ENCODE results near the gene ARNT2. TPM values are rescaled to one million over a fixed set of nuclear protein-coding genes. Genes with fewer than 3 reads are reported as not detected.

The ARNT2 gene
- total RNA-seq, 1 donor from 2014 or later: 3.6 TPM

DNA sequence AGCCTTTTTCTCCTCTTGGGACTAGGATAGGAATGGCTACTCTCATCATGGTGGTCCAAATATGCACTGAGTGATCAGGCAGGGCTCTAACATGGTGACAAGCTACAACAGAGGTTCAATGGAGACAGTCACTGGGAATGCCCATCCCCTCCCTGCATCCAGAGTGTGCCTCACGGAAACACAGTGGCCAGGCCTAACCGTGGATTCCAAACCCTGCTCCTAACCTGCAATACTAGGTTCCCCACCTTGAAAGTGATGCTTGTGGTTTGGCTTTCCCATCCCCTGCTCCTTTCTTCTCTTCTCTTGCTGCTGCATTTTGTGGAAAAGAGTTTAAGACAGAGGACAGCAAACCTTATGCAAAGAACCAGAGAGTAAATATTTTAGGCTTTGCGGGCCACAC is 216.0 kb downstream of the ARNT2 start:
- peaks cover 13% of the 10 kb centered on the region for H3K4me1 ChIP-seq
- DNase-seq: no peak
- no peaks in the 10 kb centered on the region for H3K27me3 ChIP-seq (ENCODE audit: low read depth)
- no peak overlapping the region for H3K27ac ChIP-seq (replicated peaks)
- no peak for TF ChIP-seq CTCF (IDR thresholded peaks at IDR 0.05; ENCODE audit: borderline replicate concordance)
- intact Hi-C loops (cut with micrococcal nuclease): no loop called here
- H3K36me3 ChIP-seq: no peaks in the 10 kb centered on the region
- peaks cover 13% of the 10 kb centered on the region for H3K9me3 ChIP-seq (replicated peaks)
- no peak overlapping the region for H3K4me3 ChIP-seq

DNA sequence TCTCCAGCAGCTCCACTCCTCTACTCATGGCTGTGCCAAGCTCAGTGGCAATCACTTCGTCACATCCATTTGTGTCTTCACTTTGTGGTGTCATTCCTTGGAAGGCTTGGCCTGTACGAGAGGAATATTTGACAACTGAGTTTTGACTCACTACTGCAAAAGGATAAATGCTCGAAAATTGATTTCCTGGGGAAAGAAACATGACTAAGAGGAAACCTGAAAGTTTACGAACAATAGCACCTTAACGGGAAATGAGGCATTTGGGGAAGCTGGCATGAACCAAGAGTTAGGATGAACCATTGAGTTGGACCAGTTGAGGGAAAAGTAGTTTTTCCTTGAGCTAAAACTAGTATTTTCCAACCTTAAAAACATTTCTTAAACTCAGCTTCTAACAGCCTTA is 216.7 kb downstream of the ARNT2 start:
- intact Hi-C loops (cut with micrococcal nuclease): no loop called here
- Histone ChIP-seq H3K4me3 (no peak overlapping the region), H3K27me3 (ENCODE audit: low read depth) (no peaks in the 10 kb centered on the region), H3K27ac (replicated peaks) (no peak overlapping the region), H3K9me3 (replicated peaks) (peaks cover 13% of the 10 kb centered on the region), H3K4me1 (peaks cover 7% of the 10 kb centered on the region), H3K36me3 (no peaks in the 10 kb centered on the region)
- no peak for DNase-seq
- TF ChIP-seq CTCF (IDR thresholded peaks at IDR 0.05; ENCODE audit: borderline replicate concordance): no peak

DNA sequence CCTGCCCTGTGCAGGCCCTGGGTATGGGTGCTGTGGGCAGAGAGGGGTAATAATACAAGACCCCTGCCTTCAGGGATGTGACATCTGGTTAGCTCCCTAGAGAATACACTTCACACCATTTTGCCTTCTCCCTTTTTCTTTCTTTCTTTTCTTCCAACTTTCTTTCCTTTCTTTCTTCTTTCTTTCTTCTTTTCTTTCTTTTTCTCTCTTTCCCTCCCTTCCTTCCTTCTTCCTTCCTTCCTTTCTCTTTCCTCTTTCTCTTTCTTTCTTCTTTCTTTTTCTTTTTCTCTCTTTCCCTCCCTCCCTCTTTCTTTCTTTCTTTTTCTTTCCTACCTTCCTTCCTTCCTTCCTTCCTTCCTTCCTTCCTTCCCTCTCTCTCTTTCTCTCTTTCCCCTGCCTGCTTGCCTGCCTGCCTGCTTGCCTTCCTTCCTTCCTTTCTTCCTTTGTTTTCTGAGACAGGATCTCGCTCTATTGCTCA is 222.5 kb downstream of the ARNT2 start:
- DNase-seq: no peak
- Histone ChIP-seq H3K27ac (replicated peaks) (no peak overlapping the region), H3K4me3 (no peak overlapping the region), H3K36me3 (no peaks in the 10 kb centered on the region), H3K27me3 (ENCODE audit: low read depth) (no peaks in the 10 kb centered on the region), H3K4me1 (no peaks in the 10 kb centered on the region), H3K9me3 (replicated peaks) (peaks cover 13% of the 10 kb centered on the region)
- no peak for TF ChIP-seq CTCF (IDR thresholded peaks at IDR 0.05; ENCODE audit: borderline replicate concordance)
- intact Hi-C loops (cut with micrococcal nuclease): no loop called here

- Histone ChIP-seq H3K9me3 (replicated peaks) (no peaks in the 10 kb centered on the region), H3K4me1 (no peaks in the 10 kb centered on the region), H3K27me3 (ENCODE audit: low read depth) (no peaks in the 10 kb centered on the region), H3K4me3 (no peak overlapping the region), H3K36me3 (no peaks in the 10 kb centered on the region), H3K27ac (replicated peaks) (no peak overlapping the region)
- no peak for TF ChIP-seq CTCF (IDR thresholded peaks at IDR 0.05; ENCODE audit: borderline replicate concordance)
- no peak for DNase-seq
- intact Hi-C loops (cut with micrococcal nuclease): no loop called here
Measured at GRCh38 chr15:80629355-80629754, 225.2 kb downstream of the ARNT2 start.

DNA sequence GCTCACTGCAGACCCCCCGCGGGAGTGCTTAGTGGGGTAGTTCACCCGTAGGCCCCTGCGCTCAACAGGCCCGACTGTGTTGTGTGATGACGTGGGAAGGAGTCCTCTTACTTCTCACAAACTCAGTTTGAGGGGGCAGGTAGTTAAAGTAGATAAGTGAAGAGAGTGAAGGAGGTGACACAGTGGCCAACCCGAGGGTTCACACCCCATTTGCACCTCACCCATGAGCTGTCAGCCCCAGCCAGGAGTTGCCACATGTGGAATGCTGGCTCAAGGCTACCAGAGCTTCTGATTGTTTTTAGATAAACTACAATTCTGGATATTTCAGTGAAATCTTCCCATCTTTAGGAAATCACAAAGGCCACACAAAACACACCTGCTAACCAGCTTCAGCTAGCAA is 226.8 kb downstream of the ARNT2 start:
- H3K36me3 ChIP-seq: no peaks in the 10 kb centered on the region
- H3K9me3 ChIP-seq (replicated peaks): no peaks in the 10 kb centered on the region
- no peak for TF ChIP-seq CTCF (IDR thresholded peaks at IDR 0.05; ENCODE audit: borderline replicate concordance)
- no peaks in the 10 kb centered on the region for H3K27me3 ChIP-seq (ENCODE audit: low read depth)
- no peak for DNase-seq
- H3K4me1 ChIP-seq: no peaks in the 10 kb centered on the region
- intact Hi-C loops (cut with micrococcal nuclease): no loop called here
- no peak overlapping the region for H3K27ac ChIP-seq (replicated peaks)
- no peak overlapping the region for H3K4me3 ChIP-seq

- Histone ChIP-seq H3K9me3 (replicated peaks) (no peaks in the 10 kb centered on the region), H3K4me3 (no peak overlapping the region), H3K36me3 (no peaks in the 10 kb centered on the region), H3K27ac (replicated peaks) (no peak overlapping the region), H3K27me3 (ENCODE audit: low read depth) (no peaks in the 10 kb centered on the region), H3K4me1 (peaks cover 12% of the 10 kb centered on the region)
- no peak for TF ChIP-seq CTCF (IDR thresholded peaks at IDR 0.05; ENCODE audit: borderline replicate concordance)
- intact Hi-C loops (cut with micrococcal nuclease): no loop called here
- DNase-seq: no peak
Measured at GRCh38 chr15:80633221-80633620, 229.0 kb downstream of the ARNT2 start.

All from left ventricle myocardium inferior (tissue), 1 donor.